GM21447 (cell line): ENCODE results near the gene NGLY1.

Experiments used
- ATAC-seq: cut with Tn5 transposase; IDR thresholded peaks from one replicate; pipeline ENCODE4 v1.9.1; 2021; ENCODE audit not compliant: unreplicated experiment

Gene NGLY1

GRCh38 chr3:25711090-25711489, 72.2 kb downstream of the NGLY1 start:
- no peak for ATAC-seq

- no peak for ATAC-seq
Observed at GRCh38 chr3:25708036-25708435, 75.2 kb downstream of the NGLY1 start.

GRCh38 chr3:25707268-25707926, 75.8 kb downstream of the NGLY1 start:
- no peak for ATAC-seq

GRCh38 chr3:25706213-25706612, 77.0 kb downstream of the NGLY1 start:
- ATAC-seq = no peak

GRCh38 chr3:25697553-25697952, 85.7 kb downstream of the NGLY1 start:
- no peak for ATAC-seq

GRCh38 chr3:25695731-25696420, 87.4 kb downstream of the NGLY1 start:
- no peak for ATAC-seq

- no peak for ATAC-seq
Observed at GRCh38 chr3:25693238-25693637, 90.0 kb downstream of the NGLY1 start.

- no peak for ATAC-seq
Observed at GRCh38 chr3:25692341-25692740, 90.9 kb downstream of the NGLY1 start.

GRCh38 chr3:25690768-25691533, 92.3 kb downstream of the NGLY1 start:
- no peak for ATAC-seq

- ATAC-seq = no peak
Observed at GRCh38 chr3:25689226-25689625, 94.0 kb downstream of the NGLY1 start.

- ATAC-seq = no peak
Observed at GRCh38 chr3:25687742-25688141, 95.5 kb downstream of the NGLY1 start.

- ATAC-seq = no peak
Observed at GRCh38 chr3:25686766-25687165, 96.5 kb downstream of the NGLY1 start.

GRCh38 chr3:25683882-25684281, 99.4 kb downstream of the NGLY1 start:
- no peak for ATAC-seq

- no peak for ATAC-seq
Observed at GRCh38 chr3:25683410-25683809, 99.8 kb downstream of the NGLY1 start.

GRCh38 chr3:25679642-25680302, 103.5 kb downstream of the NGLY1 start:
- no peak for ATAC-seq

GRCh38 chr3:25679166-25679565, 104.1 kb downstream of the NGLY1 start:
- ATAC-seq = no peak

- ATAC-seq = no peak
Observed at GRCh38 chr3:25678581-25678980, 104.7 kb downstream of the NGLY1 start.

- ATAC-seq = no peak
Observed at GRCh38 chr3:25677121-25677520, 106.1 kb downstream of the NGLY1 start.

GRCh38 chr3:25674670-25675069, 108.6 kb downstream of the NGLY1 start:
- no peak for ATAC-seq

- ATAC-seq = no peak
Observed at GRCh38 chr3:25673738-25674298, 109.4 kb downstream of the NGLY1 start.
